HepG2 (cell line): Measurements from ENCODE around the gene INA. TPM values are rescaled to one million over a fixed set of nuclear protein-coding genes. Genes with fewer than 3 reads are reported as not detected.
A peak's percentile ranks its signal among the peaks of the same experiment; 100 is the strongest.

ENCODE experiments used
- ARID2 ChIP-seq: sonication (generic); formaldehyde crosslinking; IDR thresholded peaks from 2 replicates; pipeline ENCODE4 v1.8.1; 2022; ENCODE audit warnings: mild to moderate bottlenecking, missing genetic modification reagents, borderline replicate concordance
- ZNF3 ChIP-seq: IDR thresholded peaks from 2 replicates; pipeline ENCODE4 v1.7.0; 2017; ENCODE audit warnings: inconsistent platforms
- ZNF563 ChIP-seq: sonication (generic); formaldehyde crosslinking; IDR thresholded peaks from 2 replicates; pipeline ENCODE4 v1.8.0; 2022; ENCODE audit warnings: mild to moderate bottlenecking, moderate library complexity, missing genetic modification reagents
- polyA plus RNA-seq, 8 experiments: library from polyadenylated mRNA; depleted of rRNA in 3 of 8; stranded (reverse) in 7 of 8; unstranded in 1 of 8; fragments of >200 nt; fragmentation: Illumina TruSeq in 4 of 8; extraction: Trizol in 4 of 8; gene quantifications; 2 replicates each; pipeline versions ENCODE4 v1.2.1 to v1.2.3, GENCODE V29; 2011 to 2016; ENCODE audit warnings: low read depth in 4 of 8, missing spikeins in 1 of 8, mixed read lengths in 1 of 8; ENCODE audit not compliant: insufficient read depth in 1 of 8
- total RNA-seq, 5 experiments: library from RNA; depleted of rRNA; stranded (reverse); fragments of >200 nt; fragmentation: Illumina TruSeq; extraction: Trizol; gene quantifications; 2 replicates each; pipeline ENCODE4 v1.2.3, GENCODE V29; 2016; ENCODE audit warnings: low read depth in 1 of 5
- TF ChIP-seq, protein P1 (sequence below): sonication (generic); formaldehyde crosslinking; IDR thresholded peaks from 2 replicates; pipeline ENCODE4 v1.4.0; 2020; ENCODE audit warnings: missing genetic modification reagents, borderline replicate concordance
- TF ChIP-seq, protein P2 (sequence below): IDR thresholded peaks from 2 replicates; pipeline ENCODE4 v1.4.0; 2020; ENCODE audit warnings: mild to moderate bottlenecking, missing genetic modification reagents
- TF ChIP-seq, protein P3 (sequence below): sonication (generic); formaldehyde crosslinking; IDR thresholded peaks from 2 replicates; pipeline ENCODE4 v1.5.0; 2020; ENCODE audit warnings: mild to moderate bottlenecking, missing genetic modification reagents, moderate library complexity
- TF ChIP-seq, protein P4 (sequence below): sonication (generic); formaldehyde crosslinking; IDR thresholded peaks from 2 replicates; pipeline ENCODE4 v1.9.0; 2021; ENCODE audit warnings: missing genetic modification reagents, borderline replicate concordance
- TF ChIP-seq, protein P5 (sequence below): sonication (generic); formaldehyde crosslinking; IDR thresholded peaks from 2 replicates; pipeline ENCODE4 v1.5.0; 2020; ENCODE audit warnings: missing genetic modification reagents
- TF ChIP-seq, protein P6 (sequence below): sonication (generic); formaldehyde crosslinking; IDR thresholded peaks from 2 replicates; pipeline ENCODE4 v1.4.0; 2020; ENCODE audit warnings: missing genetic modification reagents, borderline replicate concordance

INA gene
- total and polyA plus RNA-seq, 2 of the 13 experiments (the other 11 are each of a cell fraction or from before 2014, with no cell fraction given): 0.04 to 0.13 TPM

DNA sequence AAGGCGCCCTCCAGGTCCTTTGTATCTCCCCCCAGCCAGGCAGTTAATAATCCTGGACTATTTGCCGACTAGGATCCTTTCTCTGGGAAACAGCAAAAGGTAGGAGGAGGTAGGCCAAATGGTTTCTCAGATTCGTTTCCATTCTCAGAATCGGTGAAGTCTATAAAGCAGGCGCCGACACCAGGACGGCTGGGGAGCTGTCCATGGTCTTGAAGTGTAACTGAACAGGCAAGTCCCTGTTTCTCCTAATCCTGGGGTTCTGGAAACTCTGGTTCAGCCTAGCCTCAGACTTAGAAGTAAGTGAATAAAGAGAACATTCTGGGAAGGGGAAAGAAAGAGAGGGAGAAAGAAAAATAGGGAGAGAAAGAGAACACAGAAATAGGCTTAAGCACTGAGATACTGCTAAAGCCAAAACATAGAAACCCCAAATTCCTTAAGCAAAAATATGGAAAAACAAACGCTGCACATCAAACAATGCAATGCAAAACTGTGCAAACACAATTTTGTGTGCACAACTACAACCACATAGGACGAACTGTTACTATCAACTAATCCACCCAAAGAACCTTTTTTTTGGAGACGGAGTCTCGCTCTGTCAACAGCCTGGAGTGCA, 11.1 kb upstream of the INA start (continued):
- TF ChIP-seq, protein P1, sequence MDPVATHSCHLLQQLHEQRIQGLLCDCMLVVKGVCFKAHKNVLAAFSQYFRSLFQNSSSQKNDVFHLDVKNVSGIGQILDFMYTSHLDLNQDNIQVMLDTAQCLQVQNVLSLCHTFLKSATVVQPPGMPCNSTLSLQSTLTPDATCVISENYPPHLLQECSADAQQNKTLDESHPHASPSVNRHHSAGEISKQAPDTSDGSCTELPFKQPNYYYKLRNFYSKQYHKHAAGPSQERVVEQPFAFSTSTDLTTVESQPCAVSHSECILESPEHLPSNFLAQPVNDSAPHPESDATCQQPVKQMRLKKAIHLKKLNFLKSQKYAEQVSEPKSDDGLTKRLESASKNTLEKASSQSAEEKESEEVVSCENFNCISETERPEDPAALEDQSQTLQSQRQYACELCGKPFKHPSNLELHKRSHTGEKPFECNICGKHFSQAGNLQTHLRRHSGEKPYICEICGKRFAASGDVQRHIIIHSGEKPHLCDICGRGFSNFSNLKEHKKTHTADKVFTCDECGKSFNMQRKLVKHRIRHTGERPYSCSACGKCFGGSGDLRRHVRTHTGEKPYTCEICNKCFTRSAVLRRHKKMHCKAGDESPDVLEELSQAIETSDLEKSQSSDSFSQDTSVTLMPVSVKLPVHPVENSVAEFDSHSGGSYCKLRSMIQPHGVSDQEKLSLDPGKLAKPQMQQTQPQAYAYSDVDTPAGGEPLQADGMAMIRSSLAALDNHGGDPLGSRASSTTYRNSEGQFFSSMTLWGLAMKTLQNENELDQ (CRISPR knock-in tag): peak; percentile 94
- TF ChIP-seq, protein P2, sequence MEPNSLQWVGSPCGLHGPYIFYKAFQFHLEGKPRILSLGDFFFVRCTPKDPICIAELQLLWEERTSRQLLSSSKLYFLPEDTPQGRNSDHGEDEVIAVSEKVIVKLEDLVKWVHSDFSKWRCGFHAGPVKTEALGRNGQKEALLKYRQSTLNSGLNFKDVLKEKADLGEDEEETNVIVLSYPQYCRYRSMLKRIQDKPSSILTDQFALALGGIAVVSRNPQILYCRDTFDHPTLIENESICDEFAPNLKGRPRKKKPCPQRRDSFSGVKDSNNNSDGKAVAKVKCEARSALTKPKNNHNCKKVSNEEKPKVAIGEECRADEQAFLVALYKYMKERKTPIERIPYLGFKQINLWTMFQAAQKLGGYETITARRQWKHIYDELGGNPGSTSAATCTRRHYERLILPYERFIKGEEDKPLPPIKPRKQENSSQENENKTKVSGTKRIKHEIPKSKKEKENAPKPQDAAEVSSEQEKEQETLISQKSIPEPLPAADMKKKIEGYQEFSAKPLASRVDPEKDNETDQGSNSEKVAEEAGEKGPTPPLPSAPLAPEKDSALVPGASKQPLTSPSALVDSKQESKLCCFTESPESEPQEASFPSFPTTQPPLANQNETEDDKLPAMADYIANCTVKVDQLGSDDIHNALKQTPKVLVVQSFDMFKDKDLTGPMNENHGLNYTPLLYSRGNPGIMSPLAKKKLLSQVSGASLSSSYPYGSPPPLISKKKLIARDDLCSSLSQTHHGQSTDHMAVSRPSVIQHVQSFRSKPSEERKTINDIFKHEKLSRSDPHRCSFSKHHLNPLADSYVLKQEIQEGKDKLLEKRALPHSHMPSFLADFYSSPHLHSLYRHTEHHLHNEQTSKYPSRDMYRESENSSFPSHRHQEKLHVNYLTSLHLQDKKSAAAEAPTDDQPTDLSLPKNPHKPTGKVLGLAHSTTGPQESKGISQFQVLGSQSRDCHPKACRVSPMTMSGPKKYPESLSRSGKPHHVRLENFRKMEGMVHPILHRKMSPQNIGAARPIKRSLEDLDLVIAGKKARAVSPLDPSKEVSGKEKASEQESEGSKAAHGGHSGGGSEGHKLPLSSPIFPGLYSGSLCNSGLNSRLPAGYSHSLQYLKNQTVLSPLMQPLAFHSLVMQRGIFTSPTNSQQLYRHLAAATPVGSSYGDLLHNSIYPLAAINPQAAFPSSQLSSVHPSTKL: peak; percentile 37; the same call in 1 of the 2 replicates
- TF ChIP-seq, protein P3, sequence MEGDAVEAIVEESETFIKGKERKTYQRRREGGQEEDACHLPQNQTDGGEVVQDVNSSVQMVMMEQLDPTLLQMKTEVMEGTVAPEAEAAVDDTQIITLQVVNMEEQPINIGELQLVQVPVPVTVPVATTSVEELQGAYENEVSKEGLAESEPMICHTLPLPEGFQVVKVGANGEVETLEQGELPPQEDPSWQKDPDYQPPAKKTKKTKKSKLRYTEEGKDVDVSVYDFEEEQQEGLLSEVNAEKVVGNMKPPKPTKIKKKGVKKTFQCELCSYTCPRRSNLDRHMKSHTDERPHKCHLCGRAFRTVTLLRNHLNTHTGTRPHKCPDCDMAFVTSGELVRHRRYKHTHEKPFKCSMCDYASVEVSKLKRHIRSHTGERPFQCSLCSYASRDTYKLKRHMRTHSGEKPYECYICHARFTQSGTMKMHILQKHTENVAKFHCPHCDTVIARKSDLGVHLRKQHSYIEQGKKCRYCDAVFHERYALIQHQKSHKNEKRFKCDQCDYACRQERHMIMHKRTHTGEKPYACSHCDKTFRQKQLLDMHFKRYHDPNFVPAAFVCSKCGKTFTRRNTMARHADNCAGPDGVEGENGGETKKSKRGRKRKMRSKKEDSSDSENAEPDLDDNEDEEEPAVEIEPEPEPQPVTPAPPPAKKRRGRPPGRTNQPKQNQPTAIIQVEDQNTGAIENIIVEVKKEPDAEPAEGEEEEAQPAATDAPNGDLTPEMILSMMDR (CRISPR knock-in tag): no peak
- TF ChIP-seq ARID2 (CRISPR knock-in tag) (peak; percentile 71; the same call in 1 of the 2 replicates), ZNF563 (CRISPR knock-in tag) (peak; percentile 76; the same call in 1 of the 2 replicates), ZNF3 (CRISPR knock-in tag) (0 out of 2 replicates have a peak, but pooled peaks have one; percentile 45)
- TF ChIP-seq, protein P4, sequence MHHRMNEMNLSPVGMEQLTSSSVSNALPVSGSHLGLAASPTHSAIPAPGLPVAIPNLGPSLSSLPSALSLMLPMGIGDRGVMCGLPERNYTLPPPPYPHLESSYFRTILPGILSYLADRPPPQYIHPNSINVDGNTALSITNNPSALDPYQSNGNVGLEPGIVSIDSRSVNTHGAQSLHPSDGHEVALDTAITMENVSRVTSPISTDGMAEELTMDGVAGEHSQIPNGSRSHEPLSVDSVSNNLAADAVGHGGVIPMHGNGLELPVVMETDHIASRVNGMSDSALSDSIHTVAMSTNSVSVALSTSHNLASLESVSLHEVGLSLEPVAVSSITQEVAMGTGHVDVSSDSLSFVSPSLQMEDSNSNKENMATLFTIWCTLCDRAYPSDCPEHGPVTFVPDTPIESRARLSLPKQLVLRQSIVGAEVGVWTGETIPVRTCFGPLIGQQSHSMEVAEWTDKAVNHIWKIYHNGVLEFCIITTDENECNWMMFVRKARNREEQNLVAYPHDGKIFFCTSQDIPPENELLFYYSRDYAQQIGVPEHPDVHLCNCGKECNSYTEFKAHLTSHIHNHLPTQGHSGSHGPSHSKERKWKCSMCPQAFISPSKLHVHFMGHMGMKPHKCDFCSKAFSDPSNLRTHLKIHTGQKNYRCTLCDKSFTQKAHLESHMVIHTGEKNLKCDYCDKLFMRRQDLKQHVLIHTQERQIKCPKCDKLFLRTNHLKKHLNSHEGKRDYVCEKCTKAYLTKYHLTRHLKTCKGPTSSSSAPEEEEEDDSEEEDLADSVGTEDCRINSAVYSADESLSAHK: peak; percentile 67; the same call in 1 of the 2 replicates
- TF ChIP-seq, protein P5, sequence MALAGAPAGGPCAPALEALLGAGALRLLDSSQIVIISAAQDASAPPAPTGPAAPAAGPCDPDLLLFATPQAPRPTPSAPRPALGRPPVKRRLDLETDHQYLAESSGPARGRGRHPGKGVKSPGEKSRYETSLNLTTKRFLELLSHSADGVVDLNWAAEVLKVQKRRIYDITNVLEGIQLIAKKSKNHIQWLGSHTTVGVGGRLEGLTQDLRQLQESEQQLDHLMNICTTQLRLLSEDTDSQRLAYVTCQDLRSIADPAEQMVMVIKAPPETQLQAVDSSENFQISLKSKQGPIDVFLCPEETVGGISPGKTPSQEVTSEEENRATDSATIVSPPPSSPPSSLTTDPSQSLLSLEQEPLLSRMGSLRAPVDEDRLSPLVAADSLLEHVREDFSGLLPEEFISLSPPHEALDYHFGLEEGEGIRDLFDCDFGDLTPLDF (CRISPR knock-in tag): peak; percentile 38; the same call in 1 of the 2 replicates
- TF ChIP-seq, protein P6, sequence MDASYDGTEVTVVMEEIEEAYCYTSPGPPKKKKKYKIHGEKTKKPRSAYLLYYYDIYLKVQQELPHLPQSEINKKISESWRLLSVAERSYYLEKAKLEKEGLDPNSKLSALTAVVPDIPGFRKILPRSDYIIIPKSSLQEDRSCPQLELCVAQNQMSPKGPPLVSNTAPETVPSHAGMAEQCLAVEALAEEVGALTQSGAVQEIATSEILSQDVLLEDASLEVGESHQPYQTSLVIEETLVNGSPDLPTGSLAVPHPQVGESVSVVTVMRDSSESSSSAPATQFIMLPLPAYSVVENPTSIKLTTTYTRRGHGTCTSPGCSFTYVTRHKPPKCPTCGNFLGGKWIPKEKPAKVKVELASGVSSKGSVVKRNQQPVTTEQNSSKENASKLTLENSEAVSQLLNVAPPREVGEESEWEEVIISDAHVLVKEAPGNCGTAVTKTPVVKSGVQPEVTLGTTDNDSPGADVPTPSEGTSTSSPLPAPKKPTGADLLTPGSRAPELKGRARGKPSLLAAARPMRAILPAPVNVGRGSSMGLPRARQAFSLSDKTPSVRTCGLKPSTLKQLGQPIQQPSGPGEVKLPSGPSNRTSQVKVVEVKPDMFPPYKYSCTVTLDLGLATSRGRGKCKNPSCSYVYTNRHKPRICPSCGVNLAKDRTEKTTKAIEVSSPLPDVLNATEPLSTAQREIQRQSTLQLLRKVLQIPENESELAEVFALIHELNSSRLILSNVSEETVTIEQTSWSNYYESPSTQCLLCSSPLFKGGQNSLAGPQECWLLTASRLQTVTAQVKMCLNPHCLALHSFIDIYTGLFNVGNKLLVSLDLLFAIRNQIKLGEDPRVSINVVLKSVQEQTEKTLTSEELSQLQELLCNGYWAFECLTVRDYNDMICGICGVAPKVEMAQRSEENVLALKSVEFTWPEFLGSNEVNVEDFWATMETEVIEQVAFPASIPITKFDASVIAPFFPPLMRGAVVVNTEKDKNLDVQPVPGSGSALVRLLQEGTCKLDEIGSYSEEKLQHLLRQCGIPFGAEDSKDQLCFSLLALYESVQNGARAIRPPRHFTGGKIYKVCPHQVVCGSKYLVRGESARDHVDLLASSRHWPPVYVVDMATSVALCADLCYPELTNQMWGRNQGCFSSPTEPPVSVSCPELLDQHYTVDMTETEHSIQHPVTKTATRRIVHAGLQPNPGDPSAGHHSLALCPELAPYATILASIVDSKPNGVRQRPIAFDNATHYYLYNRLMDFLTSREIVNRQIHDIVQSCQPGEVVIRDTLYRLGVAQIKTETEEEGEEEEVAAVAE (CRISPR knock-in tag): peak; percentile 91
